ENCODE results near the gene TENT5C.

DNA sequence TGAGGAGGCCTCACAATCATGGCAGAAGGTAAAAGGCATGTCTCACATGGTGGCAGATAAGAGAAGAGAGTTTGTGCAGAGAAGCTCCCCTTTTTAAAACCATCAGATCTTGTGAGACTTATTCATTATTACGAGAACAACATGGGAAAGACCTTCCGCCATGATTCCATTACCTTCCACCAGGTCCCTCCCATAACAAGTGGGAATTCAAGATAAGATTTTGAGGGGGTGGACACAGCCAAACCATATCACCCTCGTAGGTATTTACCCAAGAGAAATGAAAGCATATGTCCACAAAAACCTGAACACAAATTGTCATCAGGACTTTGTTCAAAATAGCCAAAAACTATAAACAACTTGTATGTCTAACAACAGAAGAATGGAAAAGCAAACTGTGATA, 45.9 kb upstream of the TENT5C start:
- TF ChIP-seq NR3C1 (CRISPR knock-in tag; IDR thresholded peaks at IDR 0.05) (no peak), KDM5A (IDR thresholded peaks at IDR 0.05; ENCODE audit: borderline replicate concordance, low read length) (no peak), ZZZ3 (CRISPR knock-in tag; IDR thresholded peaks at IDR 0.05; ENCODE audit: borderline replicate concordance) (no peak), JARID2 (CRISPR knock-in tag; IDR thresholded peaks at IDR 0.05; ENCODE audit: insufficient replicate concordance) (no peak), ZNF549 (CRISPR knock-in tag; IDR thresholded peaks at IDR 0.05) (no peak), ZNF703 (CRISPR knock-in tag; IDR thresholded peaks at IDR 0.05; ENCODE audit: borderline replicate concordance) (no peak), RFX5 (IDR thresholded peaks at IDR 0.05; ENCODE audit: low read depth, low read length) (no peak)

Measured in HepG2 (cell line).